Measurements from ENCODE around the gene MRPL21.
"Not testable (repeated sequence)": the region's sequence is repeated elsewhere in the genome, so short reads cannot be mapped to it uniquely, and the experiment has no call there.

The MRPL21 gene

GRCh38 chr11:68893282-68893681, 10.3 kb downstream of the MRPL21 start:
- no peaks in the 10 kb centered on the region for H3K9me3 ChIP-seq (ENCODE audit: control insufficient read depth in 1 of 2, low read length in 2 of 2)
- no peak overlapping the region for H3K4me3 ChIP-seq (ENCODE audit: low read depth in 1 of 2, low read length in 2 of 2)
- no peak overlapping the region for H3K9ac ChIP-seq (ENCODE audit: low read depth in 1 of 2, low read length in 2 of 2)
- peaks cover 38 to 79% of the 10 kb centered on the region in 2 donors for H3K36me3 ChIP-seq (ENCODE audit: control insufficient read depth in 1 of 2, insufficient read depth in 2 of 2, low read length in 2 of 2)
- peaks cover 0 to 6% of the 10 kb centered on the region in 2 donors for H3K4me1 ChIP-seq (ENCODE audit: control insufficient read depth in 1 of 2, insufficient read depth in 2 of 2, low read length in 2 of 2)
- no peak overlapping the region for H3K27ac ChIP-seq (ENCODE audit: low read depth, low read length)
- no peaks in the 10 kb centered on the region for H3K27me3 ChIP-seq (ENCODE audit: control insufficient read depth in 1 of 2, insufficient read depth in 2 of 2, low read length in 2 of 2)

DNA sequence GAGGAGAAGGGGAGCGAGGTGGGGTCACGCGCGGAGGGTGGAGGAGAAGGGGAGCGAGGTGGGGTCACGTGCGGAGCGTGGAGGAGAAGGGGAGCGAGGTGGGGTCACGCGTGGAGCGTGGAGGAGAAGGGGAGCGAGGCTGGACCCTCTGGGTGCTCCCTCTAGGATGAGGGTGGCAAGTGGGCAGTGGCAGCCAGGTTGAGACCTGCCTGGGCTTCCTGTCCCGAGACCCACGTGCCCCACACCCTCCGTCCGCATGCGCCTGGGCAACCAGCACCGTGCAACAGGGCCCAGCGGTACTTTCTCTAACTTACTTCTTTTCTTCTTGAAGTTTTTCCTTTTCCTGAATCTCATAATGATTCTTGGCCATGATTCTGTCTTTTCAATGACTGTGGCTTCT, 11.1 kb downstream of the MRPL21 start:
- Histone ChIP-seq H3K9me3 (ENCODE audit: control insufficient read depth in 1 of 2, low read length in 2 of 2) (no peaks in the 10 kb centered on the region), H3K27me3 (ENCODE audit: control insufficient read depth in 1 of 2, insufficient read depth in 2 of 2, low read length in 2 of 2) (no peaks in the 10 kb centered on the region), H3K9ac (ENCODE audit: low read depth in 1 of 2, low read length in 2 of 2) (no peak overlapping the region), H3K4me1 (ENCODE audit: control insufficient read depth in 1 of 2, insufficient read depth in 2 of 2, low read length in 2 of 2) (peaks cover 0 to 6% of the 10 kb centered on the region in 2 donors), H3K4me3 (ENCODE audit: low read depth in 1 of 2, low read length in 2 of 2) (no peak overlapping the region), H3K27ac (ENCODE audit: low read depth, low read length) (no peak overlapping the region), H3K36me3 (ENCODE audit: control insufficient read depth in 1 of 2, insufficient read depth in 2 of 2, low read length in 2 of 2) (peaks cover 32 to 72% of the 10 kb centered on the region in 2 donors)

GRCh38 chr11:68891351-68891948, 12.2 kb downstream of the MRPL21 start:
- H3K4me3 ChIP-seq (ENCODE audit: low read depth in 1 of 2, low read length in 2 of 2) = no peak overlapping the region
- H3K9me3 ChIP-seq (ENCODE audit: control insufficient read depth in 1 of 2, low read length in 2 of 2) = no peaks in the 10 kb centered on the region
- no peaks in the 10 kb centered on the region for H3K27me3 ChIP-seq (ENCODE audit: control insufficient read depth in 1 of 2, insufficient read depth in 2 of 2, low read length in 2 of 2)
- no peak overlapping the region for H3K9ac ChIP-seq (ENCODE audit: low read depth in 1 of 2, low read length in 2 of 2)
- peaks cover 0 to 6% of the 10 kb centered on the region in 2 donors for H3K4me1 ChIP-seq (ENCODE audit: control insufficient read depth in 1 of 2, insufficient read depth in 2 of 2, low read length in 2 of 2)
- no peak overlapping the region for H3K27ac ChIP-seq (ENCODE audit: low read depth, low read length)
- H3K36me3 ChIP-seq (ENCODE audit: control insufficient read depth in 1 of 2, insufficient read depth in 2 of 2, low read length in 2 of 2) = peaks cover 21 to 61% of the 10 kb centered on the region in 2 donors

DNA sequence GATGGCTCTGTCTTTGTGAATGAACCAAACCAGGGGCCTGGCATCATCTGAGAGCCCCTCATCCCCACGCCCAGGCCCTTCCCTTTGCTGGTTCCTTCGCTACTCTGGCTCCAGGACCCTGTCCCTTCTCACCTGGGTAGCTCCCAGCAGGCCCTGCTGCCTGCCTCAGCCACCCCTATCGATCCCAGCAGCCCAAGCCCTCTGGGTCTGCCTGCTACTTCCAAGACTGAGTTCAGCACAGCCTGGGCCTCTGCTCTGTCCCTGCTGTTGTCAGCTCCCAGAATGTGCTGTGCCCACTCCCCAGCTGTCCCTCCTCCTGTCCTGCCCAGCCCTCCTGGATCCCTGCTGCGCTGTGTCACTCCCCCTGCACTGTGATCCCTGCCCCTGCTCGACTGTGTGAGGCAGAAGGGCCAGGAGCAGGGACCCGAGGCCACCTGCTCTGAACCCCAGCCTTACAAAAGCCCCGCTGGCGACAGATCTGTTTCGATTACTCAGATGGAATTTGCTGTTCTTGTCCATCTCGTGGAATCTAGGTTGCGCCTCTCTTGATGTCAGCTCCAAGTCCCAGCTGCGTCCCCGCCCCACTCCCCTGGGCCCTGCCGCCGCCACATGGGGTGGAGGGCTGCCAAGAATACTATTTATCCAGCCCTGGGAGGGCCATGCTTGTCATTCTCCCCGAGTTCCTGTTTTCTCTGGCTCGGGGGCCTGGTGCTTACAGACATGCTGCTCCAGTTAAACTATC, 13.0 kb downstream of the MRPL21 start:
- peaks cover 0 to 6% of the 10 kb centered on the region in 2 donors for H3K4me1 ChIP-seq (ENCODE audit: control insufficient read depth in 1 of 2, insufficient read depth in 2 of 2, low read length in 2 of 2)
- no peak overlapping the region for H3K4me3 ChIP-seq (ENCODE audit: low read depth in 1 of 2, low read length in 2 of 2)
- H3K27me3 ChIP-seq (ENCODE audit: control insufficient read depth in 1 of 2, insufficient read depth in 2 of 2, low read length in 2 of 2) = no peaks in the 10 kb centered on the region
- no peak overlapping the region for H3K27ac ChIP-seq (ENCODE audit: low read depth, low read length)
- peaks cover 13 to 53% of the 10 kb centered on the region in 2 donors for H3K36me3 ChIP-seq (ENCODE audit: control insufficient read depth in 1 of 2, insufficient read depth in 2 of 2, low read length in 2 of 2)
- H3K9me3 ChIP-seq (ENCODE audit: control insufficient read depth in 1 of 2, low read length in 2 of 2) = no peaks in the 10 kb centered on the region
- H3K9ac ChIP-seq (ENCODE audit: low read depth in 1 of 2, low read length in 2 of 2) = no peak overlapping the region

GRCh38 chr11:68889948-68890446, 13.6 kb downstream of the MRPL21 start:
- peaks cover 0 to 6% of the 10 kb centered on the region in 2 donors for H3K4me1 ChIP-seq (ENCODE audit: control insufficient read depth in 1 of 2, insufficient read depth in 2 of 2, low read length in 2 of 2)
- H3K36me3 ChIP-seq (ENCODE audit: control insufficient read depth in 1 of 2, insufficient read depth in 2 of 2, low read length in 2 of 2) = peaks cover 13 to 48% of the 10 kb centered on the region in 2 donors
- H3K9ac ChIP-seq (ENCODE audit: low read depth in 1 of 2, low read length in 2 of 2) = no peak overlapping the region
- no peaks in the 10 kb centered on the region for H3K9me3 ChIP-seq (ENCODE audit: control insufficient read depth in 1 of 2, low read length in 2 of 2)
- no peaks in the 10 kb centered on the region for H3K27me3 ChIP-seq (ENCODE audit: control insufficient read depth in 1 of 2, insufficient read depth in 2 of 2, low read length in 2 of 2)
- no peak overlapping the region for H3K27ac ChIP-seq (ENCODE audit: low read depth, low read length)
- H3K4me3 ChIP-seq (ENCODE audit: low read depth in 1 of 2, low read length in 2 of 2) = no peak overlapping the region

GRCh38 chr11:68884827-68885226, 18.8 kb downstream of the MRPL21 start:
- not testable (repeated sequence) for H3K9me3 ChIP-seq (ENCODE audit: control insufficient read depth in 1 of 2, low read length in 2 of 2); H3K4me1 ChIP-seq (ENCODE audit: control insufficient read depth in 1 of 2, insufficient read depth in 2 of 2, low read length in 2 of 2); H3K27ac ChIP-seq (ENCODE audit: low read depth, low read length); H3K27me3 ChIP-seq (ENCODE audit: control insufficient read depth in 1 of 2, insufficient read depth in 2 of 2, low read length in 2 of 2); H3K4me3 ChIP-seq (ENCODE audit: low read depth in 1 of 2, low read length in 2 of 2); H3K36me3 ChIP-seq (ENCODE audit: control insufficient read depth in 1 of 2, insufficient read depth in 2 of 2, low read length in 2 of 2); H3K9ac ChIP-seq (ENCODE audit: low read depth in 1 of 2, low read length in 2 of 2)

DNA sequence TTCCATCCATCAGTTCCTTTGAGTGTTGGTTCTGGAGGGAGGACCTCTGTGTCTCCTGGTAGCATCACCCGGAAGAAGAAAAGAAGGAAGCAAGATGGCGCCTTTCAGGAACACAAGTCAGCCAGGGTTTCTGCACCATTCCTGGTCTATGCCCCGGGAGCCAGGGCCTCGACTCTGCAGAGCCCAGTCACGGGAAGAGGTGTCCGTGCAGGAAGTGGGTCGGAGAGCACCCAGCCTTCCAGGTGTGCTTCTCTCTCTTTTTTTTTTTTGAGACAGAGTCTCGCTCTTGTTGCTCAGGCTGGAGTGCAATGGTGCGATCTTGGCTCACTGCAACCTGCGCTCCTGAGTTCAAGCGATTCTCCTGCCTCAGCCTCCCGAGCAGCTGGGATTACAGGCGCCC, 21.2 kb downstream of the MRPL21 start:
- no peaks in the 10 kb centered on the region for H3K9me3 ChIP-seq (ENCODE audit: control insufficient read depth in 1 of 2, low read length in 2 of 2)
- H3K4me3 ChIP-seq (ENCODE audit: low read depth in 1 of 2, low read length in 2 of 2) = no peak overlapping the region
- H3K9ac ChIP-seq (ENCODE audit: low read depth in 1 of 2, low read length in 2 of 2) = no peak overlapping the region
- no peaks in the 10 kb centered on the region for H3K4me1 ChIP-seq (ENCODE audit: control insufficient read depth in 1 of 2, insufficient read depth in 2 of 2, low read length in 2 of 2)
- no peaks in the 10 kb centered on the region for H3K27me3 ChIP-seq (ENCODE audit: control insufficient read depth in 1 of 2, insufficient read depth in 2 of 2, low read length in 2 of 2)
- H3K36me3 ChIP-seq (ENCODE audit: control insufficient read depth in 1 of 2, insufficient read depth in 2 of 2, low read length in 2 of 2) = no peaks in the 10 kb centered on the region
- H3K27ac ChIP-seq (ENCODE audit: low read depth, low read length) = no peak overlapping the region

DNA sequence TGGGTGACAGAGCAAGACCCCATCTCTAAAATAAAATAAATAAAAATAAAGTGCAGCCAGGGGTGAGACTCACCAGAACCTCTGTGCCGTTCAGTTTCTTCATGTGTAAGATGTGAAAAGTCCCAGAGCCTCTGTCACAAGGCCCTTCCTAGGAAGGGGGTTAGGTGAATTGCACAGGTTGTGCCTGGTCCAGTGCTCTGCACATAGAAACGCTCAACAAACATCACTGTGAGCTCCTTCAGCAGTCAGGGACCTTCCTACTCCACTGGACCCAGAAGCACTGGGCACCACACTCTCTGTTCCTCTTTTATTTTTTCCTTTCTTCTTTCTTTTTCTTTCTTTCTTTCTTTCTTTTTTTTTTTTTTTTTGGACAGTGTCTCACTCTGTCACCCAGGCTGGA, 22.3 kb downstream of the MRPL21 start:
- H3K4me1 ChIP-seq (ENCODE audit: control insufficient read depth in 1 of 2, insufficient read depth in 2 of 2, low read length in 2 of 2) = no peaks in the 10 kb centered on the region
- no peak overlapping the region for H3K27ac ChIP-seq (ENCODE audit: low read depth, low read length)
- H3K4me3 ChIP-seq (ENCODE audit: low read depth in 1 of 2, low read length in 2 of 2) = no peak overlapping the region
- no peaks in the 10 kb centered on the region for H3K27me3 ChIP-seq (ENCODE audit: control insufficient read depth in 1 of 2, insufficient read depth in 2 of 2, low read length in 2 of 2)
- H3K9me3 ChIP-seq (ENCODE audit: control insufficient read depth in 1 of 2, low read length in 2 of 2) = no peaks in the 10 kb centered on the region
- H3K9ac ChIP-seq (ENCODE audit: low read depth in 1 of 2, low read length in 2 of 2) = no peak overlapping the region
- no peaks in the 10 kb centered on the region for H3K36me3 ChIP-seq (ENCODE audit: control insufficient read depth in 1 of 2, insufficient read depth in 2 of 2, low read length in 2 of 2)

DNA sequence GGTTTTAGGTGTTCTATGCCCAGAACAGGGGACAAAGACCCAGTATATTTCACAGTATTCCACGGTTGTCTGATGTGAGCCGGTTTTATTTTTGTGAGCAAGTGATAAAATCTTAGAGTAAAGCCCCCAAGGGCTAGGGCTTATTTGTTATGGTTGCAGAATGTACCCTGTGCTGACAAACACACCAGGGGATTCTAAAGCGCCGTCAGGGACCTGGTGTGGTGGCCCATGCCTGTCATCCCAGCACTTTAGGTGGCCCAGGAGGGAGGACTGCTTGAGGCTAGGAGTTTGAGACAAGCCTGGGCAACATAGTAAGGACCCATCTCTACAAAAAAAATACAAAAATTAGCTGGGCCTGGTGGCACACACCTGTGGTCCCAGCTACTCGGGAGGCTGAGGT, 22.8 kb downstream of the MRPL21 start:
- Histone ChIP-seq H3K9ac (ENCODE audit: low read depth in 1 of 2, low read length in 2 of 2) (no peak overlapping the region), H3K9me3 (ENCODE audit: control insufficient read depth in 1 of 2, low read length in 2 of 2) (no peaks in the 10 kb centered on the region), H3K27ac (ENCODE audit: low read depth, low read length) (no peak overlapping the region), H3K27me3 (ENCODE audit: control insufficient read depth in 1 of 2, insufficient read depth in 2 of 2, low read length in 2 of 2) (no peaks in the 10 kb centered on the region), H3K4me1 (ENCODE audit: control insufficient read depth in 1 of 2, insufficient read depth in 2 of 2, low read length in 2 of 2) (no peaks in the 10 kb centered on the region), H3K4me3 (ENCODE audit: low read depth in 1 of 2, low read length in 2 of 2) (no peak overlapping the region), H3K36me3 (ENCODE audit: control insufficient read depth in 1 of 2, insufficient read depth in 2 of 2, low read length in 2 of 2) (no peaks in the 10 kb centered on the region)

DNA sequence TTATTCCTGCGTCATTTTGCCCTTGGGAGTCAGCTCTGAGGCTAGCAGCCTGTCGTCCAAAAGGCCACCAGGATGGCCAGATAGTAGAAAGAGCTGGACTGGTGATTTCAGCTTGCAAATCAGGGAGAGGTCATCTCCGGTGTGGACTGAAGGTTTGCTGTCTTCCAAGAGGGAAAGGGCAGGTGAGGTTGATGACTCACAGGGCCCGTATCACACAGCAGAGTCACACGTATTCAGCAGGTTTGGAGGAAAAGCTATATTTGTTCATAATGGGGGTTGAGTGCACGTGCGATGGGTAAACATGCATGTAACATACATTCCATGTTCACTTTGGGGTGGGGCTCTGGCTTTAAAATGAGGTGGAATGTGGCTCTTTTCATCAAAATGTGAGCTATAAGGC, 25.6 kb downstream of the MRPL21 start:
- Histone ChIP-seq H3K27me3 (ENCODE audit: control insufficient read depth in 1 of 2, insufficient read depth in 2 of 2, low read length in 2 of 2) (no peaks in the 10 kb centered on the region), H3K9ac (ENCODE audit: low read depth in 1 of 2, low read length in 2 of 2) (no peak overlapping the region), H3K9me3 (ENCODE audit: control insufficient read depth in 1 of 2, low read length in 2 of 2) (no peaks in the 10 kb centered on the region), H3K36me3 (ENCODE audit: control insufficient read depth in 1 of 2, insufficient read depth in 2 of 2, low read length in 2 of 2) (no peaks in the 10 kb centered on the region), H3K4me3 (ENCODE audit: low read depth in 1 of 2, low read length in 2 of 2) (no peak overlapping the region), H3K27ac (ENCODE audit: low read depth, low read length) (no peak overlapping the region), H3K4me1 (ENCODE audit: control insufficient read depth in 1 of 2, insufficient read depth in 2 of 2, low read length in 2 of 2) (no peaks in the 10 kb centered on the region)

Data from duodenal mucosa (tissue), 2 donors.